Measurements from ENCODE around the gene DCLRE1B.

DCLRE1B gene

GRCh38 chr1:113904674-113905434, at the start of gene DCLRE1B, which contains the start of gene AP4B1:
Gene DCLRE1B (plus strand): TSS chr1:113905326. CDS start chr1:113905587, 261 bp downstream.
Gene AP4B1 (minus strand): TSS chr1:113904799. CDS start chr1:113904717, 82 bp downstream.
- peak; percentile 97 for FAIRE-seq

DNA sequence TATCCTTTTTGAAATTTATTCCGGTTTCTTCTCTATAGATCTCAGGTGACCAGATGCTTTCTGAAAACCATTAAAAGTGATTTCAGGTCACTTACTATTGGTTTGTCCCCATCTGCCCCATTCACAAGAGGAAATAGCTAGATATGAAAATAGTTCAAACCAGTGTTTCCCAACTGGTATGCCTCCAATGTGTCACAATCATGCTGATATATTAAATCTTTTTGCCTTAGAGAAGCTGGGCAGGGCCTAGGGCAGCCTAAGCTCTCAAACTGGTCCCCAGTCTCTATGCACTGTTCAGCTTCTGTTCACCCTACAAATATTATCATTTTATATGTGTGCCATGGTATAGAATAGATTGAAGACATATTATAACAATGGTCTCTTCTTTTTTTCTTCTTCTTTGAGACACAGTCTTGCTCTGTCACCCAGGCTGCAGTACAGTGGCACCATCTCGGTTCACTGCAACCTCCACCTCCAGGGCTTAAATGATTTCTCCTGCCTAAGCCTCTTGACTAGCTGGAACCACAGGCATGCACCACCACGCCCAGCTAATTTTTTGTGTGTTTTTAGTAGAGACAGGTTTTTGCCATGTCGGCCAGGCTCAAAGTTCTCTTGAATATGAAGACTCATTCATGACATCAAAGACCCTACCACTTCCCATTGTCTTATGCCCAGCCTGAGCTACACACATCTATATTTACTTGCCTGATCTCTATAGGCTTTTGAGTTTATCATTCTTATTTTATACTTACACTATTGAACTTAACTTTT, 49.3 kb upstream of the DCLRE1B start:
- FAIRE-seq = no peak

DNA sequence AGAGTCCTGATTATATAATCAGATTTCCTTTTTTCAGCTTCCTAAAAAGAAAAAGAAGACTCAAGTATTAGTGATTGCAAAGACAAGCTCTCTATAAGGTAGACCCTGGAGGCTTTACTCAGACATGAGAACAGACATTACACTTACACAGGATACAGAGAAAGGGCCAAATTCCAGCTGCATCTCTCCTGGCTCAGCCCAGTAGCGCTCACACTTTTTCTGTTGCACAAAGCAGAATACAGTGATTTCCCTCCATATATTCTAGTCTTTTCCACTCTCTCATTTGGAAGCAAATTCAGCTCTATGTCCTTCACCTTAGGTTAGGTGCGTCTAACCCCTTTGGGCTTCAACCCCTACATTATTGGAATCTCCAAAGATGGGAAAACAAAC, 48.7 kb upstream of the DCLRE1B start:
- FAIRE-seq = no peak

DNA sequence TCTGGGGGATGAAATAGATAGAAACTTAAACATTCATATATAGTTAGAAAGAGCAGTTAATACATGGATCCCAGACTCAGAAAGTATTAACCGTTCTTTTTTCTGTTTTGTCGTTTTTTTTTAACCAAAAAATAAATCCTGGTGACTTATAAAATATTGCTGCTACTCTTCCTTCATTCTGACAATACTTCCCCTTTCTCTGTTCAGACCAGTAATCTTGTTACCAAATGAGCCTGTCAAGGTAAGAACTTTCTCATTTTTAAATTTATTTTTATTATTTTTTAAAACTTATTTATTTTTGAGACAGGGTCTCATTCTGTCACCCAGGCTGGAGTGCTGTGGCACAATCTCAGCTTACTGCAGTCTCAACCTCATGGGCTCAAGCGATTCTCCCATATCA, 47.4 kb upstream of the DCLRE1B start:
- FAIRE-seq = no peak

GRCh38 chr1:113858418-113858817, 46.7 kb upstream of the DCLRE1B start:
- no peak for FAIRE-seq

GRCh38 chr1:113858982-113859381, 46.1 kb upstream of the DCLRE1B start:
- FAIRE-seq = no peak

DNA sequence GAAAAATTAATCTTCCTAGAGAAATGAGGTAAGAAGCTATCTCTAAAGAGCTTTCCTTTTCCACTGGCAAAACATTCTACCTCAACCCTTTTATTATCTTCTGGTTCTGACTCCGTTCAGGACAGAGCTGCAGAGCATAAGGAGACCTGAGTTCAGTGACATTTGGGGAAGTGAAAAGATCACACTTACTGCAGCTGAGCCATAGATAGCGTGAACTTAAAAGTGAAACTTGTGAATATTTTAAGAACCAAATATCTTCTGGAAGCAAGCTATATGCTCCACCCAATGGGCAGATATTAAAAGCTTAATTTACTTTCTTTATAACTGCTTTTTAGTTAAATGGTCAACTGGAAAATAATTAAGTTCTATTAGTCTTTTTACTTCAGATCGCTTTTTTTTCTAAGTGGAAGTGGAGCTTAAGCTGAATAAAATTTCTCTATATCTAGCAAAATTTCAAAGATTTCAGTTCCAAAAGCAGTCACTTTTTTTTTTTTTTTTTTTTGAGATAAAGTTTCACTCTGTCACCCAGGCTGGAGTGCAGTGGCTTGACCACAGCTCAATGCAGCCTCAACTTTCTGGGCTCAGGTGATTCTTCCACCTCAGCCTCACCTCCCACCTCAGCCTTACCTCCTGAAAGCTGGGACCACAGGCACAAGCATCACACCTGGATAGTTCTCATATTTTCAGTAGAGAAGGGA, 45.5 kb upstream of the DCLRE1B start:
- FAIRE-seq = no peak

GRCh38 chr1:113860891-113861290, 44.2 kb upstream of the DCLRE1B start:
- FAIRE-seq = no peak

GRCh38 chr1:113861641-113862040, 43.5 kb upstream of the DCLRE1B start:
- no peak for FAIRE-seq

- FAIRE-seq = no peak
These were observed 36.6 kb upstream of the DCLRE1B start for GRCh38 chr1:113868387-113869083.

DNA sequence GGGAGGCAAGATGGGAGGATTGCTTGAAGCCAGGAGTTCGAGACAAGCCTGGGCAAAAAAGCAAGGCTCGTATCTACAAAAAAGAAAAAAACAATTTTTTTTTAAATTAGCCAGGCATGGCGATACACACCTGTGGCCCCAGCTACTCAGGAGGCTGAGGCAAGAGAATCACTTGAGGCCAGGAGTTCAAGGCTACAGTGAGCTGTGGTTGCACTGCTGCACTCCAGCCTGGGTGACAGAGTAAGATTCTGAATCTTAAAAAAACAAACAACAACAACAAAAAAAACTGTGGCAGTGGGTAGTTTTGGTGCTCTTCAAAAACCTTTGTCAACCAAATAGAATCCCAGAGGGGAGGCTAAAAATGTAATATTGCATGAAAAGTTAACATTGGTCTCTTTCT, 34.3 kb upstream of the DCLRE1B start:
- no peak for FAIRE-seq

DNA sequence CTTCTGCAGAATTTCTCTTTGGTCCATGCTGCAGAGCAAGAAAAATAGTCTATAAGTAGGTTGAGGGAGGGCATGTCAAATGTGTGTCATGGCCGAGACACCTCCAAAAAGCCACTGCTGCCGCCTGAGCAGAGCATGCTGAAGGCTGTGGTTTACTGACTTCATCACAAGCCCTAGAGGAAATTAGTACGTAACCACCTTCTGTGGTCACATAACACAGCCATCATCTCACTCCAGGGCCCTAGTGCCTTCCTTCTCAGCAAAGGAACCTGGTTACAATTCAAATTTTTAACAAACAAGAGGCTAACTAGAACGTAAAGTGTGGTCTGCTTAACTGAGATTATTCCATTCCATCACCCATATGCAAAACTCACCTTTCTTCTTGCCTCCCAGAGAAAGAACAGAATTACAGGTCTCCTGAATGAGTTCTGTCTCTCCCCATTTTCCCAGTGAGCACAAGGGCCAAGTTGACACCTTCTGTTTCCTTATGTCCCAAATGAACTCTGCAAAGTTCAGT, 33.5 kb upstream of the DCLRE1B start, which contains the start of gene PTPN22:
Gene PTPN22, minus strand, starts transcription at position 116 of the 517 bp plus-strand sequence.
- FAIRE-seq = no peak

DNA sequence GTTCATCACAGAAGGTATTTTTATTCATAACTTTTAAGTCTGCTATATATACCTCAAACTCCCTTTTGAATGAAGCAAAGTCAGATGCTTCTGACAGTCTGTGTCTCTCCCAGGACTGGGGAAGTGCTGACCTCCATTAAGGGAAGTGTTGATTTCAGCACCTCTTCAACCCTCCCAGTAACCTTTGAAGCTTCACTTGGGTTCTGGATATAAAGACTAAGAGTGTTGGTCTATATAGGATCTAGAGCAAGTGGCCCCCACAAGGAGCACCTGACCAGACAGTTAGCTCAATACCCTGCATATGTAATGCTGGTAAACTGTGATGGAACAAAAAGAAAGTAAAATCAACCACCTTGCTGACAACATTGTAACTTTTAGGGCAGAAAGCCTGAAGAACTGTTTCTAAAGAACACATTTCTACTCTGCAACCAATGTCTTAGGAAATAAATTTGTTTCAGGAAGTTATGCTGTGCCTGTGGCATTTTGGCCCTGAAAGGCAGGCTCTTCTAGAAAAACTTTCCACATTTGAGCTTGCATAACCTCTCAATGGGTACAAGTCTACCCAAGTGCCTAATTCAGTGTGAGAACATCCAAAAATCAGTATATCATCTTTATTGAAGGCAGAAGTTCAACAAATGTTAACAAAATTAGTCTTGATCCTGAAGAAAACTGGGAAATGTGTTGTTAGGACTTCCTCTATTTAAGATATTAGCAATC, 32.7 kb upstream of the DCLRE1B start:
- FAIRE-seq = no peak

DNA sequence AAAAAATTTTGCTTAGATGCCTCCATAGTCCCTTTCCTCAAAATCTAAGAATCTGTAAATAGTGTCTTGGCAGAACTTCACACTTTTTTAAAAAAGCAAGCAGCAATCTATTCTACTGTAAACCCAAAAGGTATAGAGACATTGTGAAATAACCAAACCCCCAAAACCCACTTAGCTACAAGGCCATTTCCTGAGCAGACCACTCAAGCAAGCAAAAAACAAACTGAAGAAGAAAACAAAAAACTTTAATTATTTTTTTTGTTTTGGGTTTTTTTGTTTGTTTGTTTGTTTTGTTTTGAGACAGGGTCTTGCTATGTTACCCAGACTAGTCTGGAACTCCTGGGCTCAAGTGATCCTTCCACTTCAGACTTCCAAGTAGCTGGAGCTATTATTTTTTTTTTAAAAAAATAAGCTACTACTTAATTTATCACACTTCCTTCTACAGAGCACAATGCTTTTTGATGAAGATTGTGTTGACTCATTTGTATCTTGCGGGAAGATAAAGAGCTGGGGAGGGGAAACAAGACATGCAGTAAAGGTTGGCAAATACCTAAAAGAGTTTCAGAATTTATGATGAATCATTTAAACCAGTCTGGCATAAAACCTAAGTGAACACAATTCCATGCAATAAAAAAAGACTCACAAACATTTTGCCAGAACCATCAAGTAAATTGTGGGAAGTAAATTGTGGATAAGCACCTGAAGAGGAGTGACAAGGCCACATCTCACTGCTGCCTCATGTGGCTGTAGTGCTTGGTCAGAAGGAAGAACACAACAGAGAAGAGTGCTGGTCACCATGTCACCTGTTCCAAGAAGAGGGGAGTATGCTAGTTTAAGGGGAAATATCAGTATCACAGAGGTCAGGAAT, 30.9 kb upstream of the DCLRE1B start:
- no peak for FAIRE-seq

DNA sequence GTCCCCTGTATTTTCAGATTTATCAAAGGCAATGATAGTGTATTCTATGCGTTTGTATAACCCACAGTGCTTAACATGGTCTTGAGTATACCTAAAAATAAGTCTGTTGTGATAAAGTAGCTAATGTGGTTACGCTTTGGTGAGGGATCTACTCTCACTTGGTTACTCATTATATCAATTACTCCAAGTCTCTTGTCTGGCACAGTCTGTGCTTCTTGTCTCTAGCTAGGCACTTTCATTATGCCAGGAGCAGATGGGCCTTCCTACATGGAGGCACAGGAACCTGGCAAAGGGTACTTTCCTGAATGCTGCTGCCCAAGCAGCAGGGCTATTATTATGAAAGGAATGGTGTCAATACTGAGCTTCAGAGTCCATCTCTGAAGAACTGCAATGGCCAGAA, 29.4 kb upstream of the DCLRE1B start:
- FAIRE-seq = no peak

DNA sequence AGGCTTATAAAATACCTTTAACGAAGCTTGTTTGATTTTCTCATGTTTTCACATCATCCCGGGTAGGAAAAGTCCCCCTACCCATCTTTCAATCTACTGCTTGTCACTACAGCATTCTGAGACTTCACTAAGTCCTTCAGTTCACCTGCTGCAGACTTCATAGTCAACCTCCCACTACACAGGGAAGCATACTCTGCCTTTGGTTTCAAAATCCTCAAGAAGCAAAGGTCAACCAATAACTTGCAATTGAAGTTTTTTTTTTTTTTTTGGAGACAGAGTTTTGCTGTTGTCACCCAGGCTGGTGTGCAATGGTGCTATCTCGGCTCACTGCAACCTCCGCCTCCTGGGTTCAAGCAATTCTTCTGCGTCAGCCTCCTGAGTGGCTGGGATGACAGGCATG, 28.9 kb upstream of the DCLRE1B start:
- FAIRE-seq = no peak

DNA sequence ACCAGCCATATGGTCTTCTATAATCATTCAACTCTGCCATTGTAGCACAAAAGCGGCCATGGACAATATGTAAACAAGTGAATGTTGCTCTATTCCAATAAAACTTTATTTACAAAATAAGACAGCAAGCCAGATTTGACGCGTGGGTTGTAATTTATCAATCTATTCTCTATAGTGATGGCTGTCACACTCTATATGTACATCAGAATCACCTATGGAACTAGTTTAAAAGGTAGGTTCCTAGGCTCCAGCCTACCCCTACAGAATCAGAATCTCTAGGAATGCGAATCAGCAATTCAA, 25.4 kb upstream of the DCLRE1B start:
- no peak for FAIRE-seq

- FAIRE-seq = no peak
These were observed 23.5 kb upstream of the DCLRE1B start for GRCh38 chr1:113881661-113882060.

DNA sequence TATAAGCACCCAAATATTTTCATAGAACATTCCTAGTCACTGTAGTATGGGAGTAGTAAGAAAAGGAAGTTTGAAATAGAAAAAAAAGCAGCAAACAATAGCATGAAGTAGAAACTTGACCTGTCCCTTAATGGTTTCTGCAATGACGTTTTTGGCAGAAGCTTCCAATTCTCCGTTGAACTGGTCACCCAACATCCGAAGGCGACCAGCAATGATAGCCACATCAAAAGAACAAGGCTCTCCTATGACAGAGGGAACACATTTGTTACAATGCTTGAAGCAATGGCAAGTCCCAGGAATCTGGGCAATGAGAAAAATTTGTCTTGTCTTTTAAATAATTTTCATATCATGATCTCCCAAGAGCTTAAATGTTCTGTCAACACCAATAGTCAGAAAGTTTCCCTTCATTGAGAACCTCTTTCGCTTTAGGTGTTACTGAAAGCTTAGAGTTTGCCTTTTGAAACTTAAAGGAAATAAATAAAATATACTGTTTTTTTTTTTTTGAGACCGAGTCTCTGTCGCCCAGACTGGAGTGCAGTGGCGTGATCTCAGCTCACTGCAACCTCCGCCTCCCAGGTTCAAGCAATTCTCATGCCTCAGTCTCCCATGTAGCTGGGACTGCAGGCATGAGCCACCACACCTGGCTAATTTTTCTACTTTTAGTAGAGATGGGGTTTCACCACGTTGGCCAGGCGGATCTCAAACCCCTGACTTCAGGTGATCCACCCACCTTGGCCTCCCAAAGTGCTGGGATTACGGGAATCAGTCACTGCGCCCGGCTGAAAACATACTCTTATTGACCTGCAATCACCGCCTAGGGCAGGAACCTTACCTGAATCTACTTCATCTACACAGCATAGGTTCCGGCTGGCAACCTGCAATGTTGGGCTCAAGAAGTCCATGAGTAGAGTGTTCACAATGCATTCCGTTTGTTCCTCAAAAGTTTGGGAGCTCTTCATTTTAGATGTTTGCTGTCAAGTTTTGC, 18.4 kb upstream of the DCLRE1B start:
- no peak for FAIRE-seq

All from A204.1 (cell line).